Left kidney (tissue), 2 donors: ENCODE results near the gene ZC3HAV1. TPM values are rescaled to one million over a fixed set of nuclear protein-coding genes. Genes with fewer than 3 reads are reported as not detected.
"Not testable (repeated sequence)": the region's sequence is repeated elsewhere in the genome, so short reads cannot be mapped to it uniquely, and the experiment has no call there.

Experiments
- DNase-seq: peaks from one replicate; pipeline ENCODE4 v3.0.0-alpha.2; 2013
- polyA plus RNA-seq: library from polyadenylated mRNA; unstranded; fragments of 120-200 nt; gene quantifications from one replicate; pipeline ENCODE4 v1.2.1, GENCODE V29; 2013; ENCODE audit not compliant: insufficient read length

Gene ZC3HAV1
- polyA plus RNA-seq, 1 donor = 19.2 TPM

DNA sequence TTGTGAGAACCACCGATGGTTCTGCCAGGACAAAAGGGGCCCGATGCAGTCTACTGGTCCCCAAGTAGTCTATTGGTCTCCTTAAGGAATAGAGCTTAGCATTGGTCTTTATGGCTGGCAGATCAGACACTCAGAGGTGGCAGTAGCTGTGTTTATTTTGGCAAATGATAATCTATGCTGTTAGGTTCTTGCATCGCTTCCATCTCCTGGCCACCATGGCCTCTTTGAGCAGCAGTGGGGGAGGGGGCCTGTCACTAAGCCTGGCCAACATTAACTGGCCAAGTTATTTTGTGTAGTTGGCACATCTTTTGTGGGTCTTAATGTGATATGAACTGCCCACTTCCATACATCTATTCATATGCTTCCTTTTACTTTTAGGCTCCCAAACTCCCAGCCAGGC, 4.5 kb upstream of the ZC3HAV1 start:
- no peak for DNase-seq

DNA sequence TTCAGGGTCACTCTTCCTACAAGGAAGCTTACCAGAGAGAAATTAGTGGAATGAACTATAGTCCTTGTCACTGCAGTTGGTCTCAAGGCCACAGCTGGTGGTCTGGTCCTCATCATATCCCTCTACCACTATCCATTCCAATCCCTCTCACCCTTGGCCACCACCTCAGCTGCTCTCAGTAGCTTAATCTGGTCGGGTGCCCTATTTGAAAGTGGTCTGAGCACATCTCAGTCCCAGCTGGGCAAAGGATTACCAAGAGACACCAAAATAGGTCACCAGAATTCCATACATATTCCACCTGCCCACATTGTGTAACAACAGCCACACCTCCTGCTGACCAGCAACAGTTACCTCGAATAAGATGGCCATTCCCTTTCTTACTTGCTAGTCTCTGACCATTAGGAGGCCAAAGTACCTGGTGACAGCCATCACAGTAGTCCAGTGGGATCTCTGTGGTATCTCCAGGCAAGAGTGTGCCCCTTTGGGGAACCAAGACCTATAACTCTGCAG, 3.3 kb upstream of the ZC3HAV1 start:
- no peak for DNase-seq

DNA sequence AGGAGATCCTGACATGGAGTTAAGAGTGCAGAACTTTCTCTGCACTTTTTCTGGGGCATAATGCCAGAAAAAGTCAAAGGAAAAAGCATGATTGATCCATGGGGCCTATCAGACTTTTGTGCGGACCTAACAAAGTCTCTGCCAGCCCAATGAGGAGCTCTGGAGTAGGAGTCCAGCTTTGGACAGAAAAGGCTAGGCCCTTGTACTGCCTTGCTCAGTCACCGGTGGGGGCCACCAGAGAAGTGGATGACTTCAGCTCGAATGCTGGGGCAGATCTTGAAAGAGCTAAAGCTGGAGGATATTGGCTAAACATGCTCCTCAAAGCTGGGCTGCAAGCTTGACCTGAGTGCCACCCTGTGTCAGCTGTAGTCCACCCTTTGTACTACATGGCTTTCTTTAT, 2.8 kb upstream of the ZC3HAV1 start:
- no peak for DNase-seq

DNA sequence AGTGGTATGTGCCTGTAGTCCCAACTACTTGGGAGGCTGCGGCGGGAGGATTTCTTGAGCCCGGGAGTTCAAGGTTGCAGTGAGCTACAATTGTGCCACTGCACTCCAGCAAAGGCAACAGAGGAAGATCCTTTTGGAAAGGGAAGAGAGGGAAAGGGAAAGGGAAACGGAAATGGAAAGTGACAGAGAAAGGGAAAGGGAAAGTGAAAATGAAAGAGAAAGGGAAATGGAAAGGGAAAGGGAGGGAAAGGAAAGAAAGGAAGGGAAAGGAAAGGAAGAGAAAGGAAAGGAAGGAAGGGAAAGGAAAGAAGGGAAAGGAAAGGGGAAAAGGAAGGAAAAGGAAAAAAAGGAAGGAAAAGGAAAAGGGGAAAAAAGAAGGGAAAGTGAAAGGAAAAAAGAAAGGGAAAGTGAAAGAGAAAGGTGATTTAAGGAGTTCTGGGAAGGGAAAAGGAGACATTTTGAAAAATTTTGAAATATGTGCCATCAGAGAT, 2.3 kb upstream of the ZC3HAV1 start:
- no peak for DNase-seq

DNA sequence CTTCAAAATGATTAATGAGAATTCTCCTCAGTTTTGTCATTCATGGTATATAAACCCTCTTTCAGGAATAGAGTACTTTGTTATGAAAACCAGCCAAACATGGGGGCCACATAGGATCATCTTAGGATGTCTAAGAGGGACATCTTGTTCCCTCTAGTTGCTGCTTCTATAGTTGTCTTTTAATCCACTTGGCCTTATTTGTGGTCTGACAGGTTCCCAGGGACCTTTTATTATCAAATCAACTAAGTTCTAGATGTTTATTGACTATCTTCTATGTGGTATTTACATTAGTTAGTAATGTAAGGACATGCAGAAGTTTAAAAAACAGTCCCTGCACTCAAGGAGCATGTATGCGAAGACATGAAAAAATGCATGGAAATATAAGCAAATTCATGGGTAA, 1.6 kb upstream of the ZC3HAV1 start:
- DNase-seq = no peak

DNA sequence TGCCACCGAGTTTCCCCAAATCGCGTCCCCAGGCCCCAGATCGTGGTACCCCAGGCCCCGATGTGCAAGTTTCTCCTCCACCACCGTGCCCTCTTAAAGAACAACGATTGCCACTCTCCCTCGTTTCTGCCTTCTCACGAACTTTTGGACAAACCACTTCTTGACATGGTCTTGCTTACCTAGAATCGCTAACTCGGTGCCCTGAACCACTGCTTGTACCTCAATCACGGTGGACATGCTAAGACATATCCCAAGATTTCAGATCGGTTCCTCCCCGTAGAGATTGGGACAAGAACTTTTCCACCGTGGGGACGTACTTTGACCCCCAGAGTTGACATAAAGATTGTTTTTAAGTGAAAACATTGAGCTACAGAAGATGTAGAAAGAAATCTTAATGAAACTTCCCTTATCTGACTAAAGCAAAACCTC, 477 bp upstream of the ZC3HAV1 start:
- no peak for DNase-seq

DNA sequence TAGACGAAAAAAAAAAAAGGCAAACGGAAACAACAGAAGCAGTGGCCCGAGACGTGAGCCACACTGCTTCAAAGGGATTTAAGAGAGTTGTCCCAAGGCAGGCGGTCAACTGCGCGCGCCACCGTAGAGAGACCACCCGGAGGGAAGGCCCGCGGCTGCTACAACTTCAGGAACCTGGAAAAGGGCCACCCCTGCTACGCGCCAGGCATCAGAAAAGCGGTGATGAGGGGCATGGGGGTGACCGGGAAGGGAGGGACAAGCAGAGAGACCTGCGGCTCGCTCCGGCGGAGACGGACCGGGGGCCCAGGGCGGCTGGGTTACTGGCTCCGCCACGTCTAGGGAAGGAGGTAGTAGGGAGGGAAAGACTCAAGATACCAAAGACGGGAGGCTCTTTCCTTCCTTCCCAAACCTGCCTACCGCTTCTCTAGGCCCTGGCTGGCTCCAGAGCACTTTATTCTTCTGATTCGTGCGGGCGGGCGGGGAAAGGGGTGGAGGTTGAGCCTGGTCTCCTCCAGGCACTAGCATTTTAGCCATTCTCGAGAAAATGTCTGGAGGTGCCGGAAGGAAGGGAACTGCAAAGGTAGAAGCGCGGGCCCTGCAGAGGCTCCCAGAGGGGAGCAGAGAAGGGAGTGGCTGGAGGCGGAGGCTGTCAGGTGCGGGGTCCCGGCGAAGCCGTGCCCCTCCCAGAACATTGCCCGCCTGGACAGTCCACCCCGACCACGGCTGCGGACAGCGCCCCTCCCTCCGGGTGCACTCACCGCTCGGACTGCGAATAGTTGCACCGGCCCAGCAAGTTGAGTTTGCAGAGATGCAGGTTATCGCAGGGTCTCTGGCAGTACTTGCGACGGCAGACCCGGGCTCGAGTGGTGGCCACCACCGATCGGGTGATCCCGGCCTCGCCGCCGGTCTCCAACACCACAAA, 993 bp downstream of the ZC3HAV1 start:
- peak; percentile 37 for DNase-seq

DNA sequence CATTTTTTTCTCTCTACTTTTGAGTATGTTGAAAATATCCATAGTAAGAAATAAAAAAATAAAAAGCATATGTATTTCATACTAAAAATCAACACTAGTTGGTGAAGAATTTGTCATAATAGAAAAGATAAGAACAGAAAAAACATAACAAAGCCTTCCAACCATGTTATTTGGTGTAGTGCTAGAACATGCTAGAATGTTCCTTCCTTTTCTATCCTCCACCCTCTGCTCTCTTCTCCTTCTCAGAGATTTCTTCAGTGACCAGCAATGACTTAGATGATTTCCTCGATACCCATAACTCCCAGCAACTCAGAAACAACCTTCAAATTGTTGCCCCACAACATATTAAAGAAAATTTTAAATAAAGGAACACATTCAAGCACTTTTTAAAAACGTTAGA, 2.6 kb downstream of the ZC3HAV1 start:
- no peak for DNase-seq

DNA sequence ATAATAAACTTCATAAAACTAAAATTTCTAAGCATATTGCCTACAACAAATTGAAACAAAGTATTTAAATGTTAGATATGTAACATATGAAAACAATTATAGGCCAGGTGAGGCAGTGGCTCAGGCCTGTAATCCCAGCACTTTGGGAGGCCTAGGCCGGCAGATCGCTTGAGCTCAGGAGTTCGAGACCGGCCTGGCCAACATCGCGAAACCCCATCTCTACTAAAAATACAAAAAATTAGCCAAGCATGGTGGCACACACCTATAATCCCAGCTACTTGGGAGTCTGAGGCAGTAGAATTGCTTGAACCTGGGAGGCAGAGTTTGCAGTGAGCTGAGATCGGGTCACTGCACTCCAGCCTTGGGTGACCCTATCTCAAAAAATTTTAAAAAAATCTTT, 3.3 kb downstream of the ZC3HAV1 start:
- not testable (repeated sequence) for DNase-seq

DNA sequence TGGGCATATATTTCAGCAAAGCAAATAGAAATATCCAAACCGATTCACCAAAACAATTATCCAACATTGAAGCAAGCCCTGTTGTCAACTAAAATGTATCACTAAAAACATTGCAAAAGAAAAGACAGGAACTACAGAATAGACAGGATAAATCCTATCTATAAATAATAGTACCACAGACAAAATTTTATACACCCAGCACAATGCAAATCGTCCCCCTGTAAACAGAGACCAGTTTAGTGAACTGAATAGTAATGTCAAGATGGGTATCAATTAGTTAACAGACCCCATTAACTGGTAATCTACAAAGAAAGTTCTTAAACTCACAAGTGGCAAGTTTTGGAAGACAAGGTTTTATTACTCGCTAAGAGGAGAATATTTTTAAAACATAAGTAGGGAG, 4.0 kb downstream of the ZC3HAV1 start:
- no peak for DNase-seq

DNA sequence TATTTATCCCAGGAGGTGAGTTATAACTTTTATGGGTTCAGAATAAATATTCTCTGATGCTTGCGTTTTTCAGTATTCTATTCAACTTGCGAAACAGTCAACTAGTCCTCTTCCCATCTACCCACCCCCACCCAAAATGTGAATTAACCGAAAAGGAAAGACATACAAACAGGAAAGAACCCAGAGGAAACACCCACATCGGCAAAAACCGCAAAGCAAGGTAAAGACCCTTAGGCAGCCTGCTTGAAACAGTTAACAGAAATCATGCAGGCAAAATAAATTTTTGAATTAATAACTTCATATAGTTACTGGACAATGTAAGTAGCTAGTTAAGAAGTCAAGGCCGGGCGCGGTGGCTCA, 5.4 kb downstream of the ZC3HAV1 start:
- no peak for DNase-seq

DNA sequence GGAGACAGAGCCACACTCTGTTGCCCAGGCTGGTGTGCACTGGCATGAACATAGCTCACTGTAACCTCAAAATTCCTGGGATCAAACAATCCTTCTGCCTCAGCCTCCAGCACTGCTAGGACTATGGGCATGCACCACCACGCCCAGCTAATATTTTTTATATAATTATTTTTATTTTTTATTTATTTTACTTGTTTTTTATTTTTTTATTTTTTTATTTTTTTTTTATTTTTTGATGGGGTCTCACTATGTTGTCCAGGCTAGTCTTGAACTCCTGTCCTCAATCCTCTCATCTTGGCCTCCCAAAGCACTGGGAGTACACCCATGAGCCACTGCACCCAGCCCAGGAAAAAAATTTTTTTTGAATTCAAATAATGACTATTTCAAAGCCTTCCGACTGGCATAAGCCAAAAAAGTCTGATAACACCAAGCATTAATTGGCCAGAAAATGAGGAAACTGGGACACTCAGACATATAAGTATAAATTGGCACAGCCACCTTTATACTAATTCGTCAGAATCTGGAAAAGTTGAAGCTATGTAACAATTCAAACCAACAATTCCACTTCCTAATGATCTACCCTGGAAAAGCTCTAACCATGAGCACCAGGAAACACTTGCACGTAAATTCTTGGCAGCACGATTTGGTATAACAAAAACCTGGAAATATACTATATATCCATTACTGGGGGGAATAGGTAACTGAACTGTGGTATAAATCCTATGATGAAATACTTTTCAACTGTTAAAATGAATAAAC, 6.3 kb downstream of the ZC3HAV1 start:
- DNase-seq = no peak

DNA sequence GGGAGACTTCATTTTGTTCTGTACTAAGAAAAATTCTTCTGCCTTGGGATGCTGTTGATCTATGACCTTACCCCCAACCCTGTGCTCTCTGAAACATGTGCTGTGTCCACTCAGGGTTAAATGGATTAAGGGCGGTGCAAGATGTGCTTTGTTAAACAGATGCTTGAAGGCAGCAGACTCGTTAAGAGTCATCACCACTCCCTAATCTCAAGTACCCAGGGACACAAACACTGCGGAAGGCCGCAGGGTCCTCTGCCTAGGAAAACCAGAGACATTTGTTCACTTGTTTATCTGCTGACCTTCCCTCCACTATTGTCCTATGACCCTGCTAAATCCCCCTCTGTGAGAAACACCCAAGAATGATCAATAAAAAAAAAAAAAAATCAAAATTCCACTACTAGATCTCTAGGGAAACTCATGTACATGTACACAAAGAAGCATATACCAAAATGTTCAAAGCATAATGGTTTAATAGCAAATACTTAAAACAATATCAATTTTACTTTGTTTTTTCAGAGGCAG, 7.8 kb downstream of the ZC3HAV1 start:
- DNase-seq = not testable (repeated sequence)

DNA sequence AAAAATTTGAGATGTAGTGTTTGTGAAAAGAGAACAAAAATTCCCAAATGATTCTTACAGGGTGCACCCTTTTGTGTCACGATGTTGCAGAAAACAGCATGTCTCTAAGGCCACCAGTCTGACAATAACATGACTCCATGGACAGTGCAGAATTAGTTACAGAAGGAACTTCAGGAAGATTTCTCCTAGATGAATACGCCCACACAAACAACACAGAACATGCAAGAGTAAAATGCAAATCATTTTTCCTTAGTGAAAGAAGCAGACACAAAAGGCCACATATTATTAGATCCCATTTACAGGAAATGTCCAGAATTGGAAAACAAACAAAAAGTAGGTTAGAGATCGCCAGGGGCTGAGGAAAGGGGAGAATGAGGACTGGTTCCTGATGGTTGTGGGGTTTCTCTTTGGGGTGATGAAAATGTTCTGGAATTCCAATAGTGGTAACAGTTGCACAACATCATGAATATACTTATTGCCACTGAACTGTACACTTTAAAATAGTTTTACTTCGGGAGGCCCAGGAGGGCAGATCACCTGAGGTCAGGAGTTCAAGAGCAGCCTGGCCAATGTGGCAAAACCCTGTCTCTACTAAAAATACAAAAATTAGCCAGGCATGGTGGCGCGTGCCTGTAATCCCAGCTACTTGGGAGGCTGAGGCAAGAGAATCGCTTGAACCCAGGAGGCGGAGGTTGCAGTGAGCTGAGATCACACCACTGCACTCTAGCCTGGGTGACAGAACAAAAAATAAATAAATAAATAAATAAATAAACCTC, 10.2 kb downstream of the ZC3HAV1 start:
- DNase-seq = no peak

DNA sequence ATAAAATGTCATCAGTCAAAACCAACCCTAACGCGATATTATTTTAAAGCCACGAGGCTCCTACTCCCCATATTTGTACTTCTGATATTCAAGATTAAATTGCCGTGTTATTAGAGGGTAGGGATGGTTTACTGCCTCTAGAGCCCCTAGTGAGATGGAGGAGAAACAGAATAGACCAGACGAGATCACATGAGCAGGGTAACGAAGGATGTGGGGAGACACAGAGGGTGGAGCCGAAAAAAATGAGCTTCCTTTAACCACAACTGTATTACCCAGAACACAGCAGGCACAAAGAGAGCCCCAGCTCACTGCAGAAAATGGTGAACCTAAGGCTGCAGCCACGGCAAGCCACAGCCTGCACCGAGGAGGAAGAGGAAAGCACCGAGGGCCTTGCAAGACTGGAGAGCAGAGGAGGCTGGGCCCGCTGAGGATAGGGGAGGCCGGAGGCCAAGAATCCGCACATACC, 14.3 kb downstream of the ZC3HAV1 start:
- DNase-seq = no peak

DNA sequence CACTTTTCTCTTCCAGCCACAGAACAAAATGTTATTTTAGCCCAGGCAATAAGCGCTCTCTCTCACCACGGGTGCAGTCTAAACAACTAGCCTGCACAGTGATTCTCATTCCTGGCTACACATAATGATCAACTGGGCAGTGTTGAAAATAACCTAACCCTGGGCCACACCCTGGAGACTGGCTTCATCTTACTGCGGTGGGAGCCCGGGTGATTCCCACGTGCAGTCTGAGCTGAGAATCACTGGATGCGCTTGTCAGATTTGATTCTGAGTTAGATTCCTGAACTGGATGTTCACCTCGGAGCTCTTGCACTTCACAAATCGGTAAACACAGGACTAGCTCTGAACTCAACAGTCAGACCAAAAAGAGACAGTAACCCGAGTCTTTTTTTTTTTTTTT, 14.9 kb downstream of the ZC3HAV1 start:
- no peak for DNase-seq

DNA sequence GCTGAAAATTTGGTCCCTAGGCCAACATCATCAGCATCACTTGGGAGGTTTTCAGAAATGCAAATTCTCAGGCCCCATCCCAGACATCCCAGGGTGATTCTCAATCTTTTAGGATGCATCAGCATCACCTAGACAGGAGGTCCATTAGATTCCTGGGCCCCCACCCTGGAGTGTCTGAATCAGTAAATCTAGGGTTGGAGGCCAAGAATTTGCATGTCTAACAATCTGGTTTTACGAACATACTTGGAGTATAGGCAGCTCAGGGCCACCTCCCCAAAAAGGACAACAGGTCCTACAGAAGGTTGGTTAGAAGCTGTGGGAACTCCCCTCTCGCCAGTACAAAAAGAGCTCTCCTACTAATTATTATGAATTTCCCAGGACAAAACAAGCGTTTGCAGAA, 15.5 kb downstream of the ZC3HAV1 start:
- no peak for DNase-seq

DNA sequence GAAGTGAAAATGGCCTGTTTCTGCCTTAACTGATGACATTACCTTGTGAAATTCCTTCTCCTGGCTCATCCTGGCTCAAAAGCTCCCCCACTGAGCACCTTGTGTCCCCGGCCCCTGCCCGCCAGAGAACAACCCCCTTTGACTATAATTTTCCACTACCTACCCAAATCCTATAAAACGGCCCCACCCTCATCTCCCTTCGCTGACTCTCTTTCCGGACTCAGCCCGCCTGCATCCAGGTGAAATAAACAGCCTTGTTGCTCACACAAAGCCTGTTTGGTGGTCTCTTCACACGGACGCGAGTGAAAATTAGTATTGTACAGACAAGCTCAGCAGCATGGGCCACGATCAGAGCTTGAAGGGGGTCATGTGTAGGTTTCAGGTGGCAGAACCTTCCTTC, 16.0 kb downstream of the ZC3HAV1 start:
- DNase-seq = not testable (repeated sequence)

DNA sequence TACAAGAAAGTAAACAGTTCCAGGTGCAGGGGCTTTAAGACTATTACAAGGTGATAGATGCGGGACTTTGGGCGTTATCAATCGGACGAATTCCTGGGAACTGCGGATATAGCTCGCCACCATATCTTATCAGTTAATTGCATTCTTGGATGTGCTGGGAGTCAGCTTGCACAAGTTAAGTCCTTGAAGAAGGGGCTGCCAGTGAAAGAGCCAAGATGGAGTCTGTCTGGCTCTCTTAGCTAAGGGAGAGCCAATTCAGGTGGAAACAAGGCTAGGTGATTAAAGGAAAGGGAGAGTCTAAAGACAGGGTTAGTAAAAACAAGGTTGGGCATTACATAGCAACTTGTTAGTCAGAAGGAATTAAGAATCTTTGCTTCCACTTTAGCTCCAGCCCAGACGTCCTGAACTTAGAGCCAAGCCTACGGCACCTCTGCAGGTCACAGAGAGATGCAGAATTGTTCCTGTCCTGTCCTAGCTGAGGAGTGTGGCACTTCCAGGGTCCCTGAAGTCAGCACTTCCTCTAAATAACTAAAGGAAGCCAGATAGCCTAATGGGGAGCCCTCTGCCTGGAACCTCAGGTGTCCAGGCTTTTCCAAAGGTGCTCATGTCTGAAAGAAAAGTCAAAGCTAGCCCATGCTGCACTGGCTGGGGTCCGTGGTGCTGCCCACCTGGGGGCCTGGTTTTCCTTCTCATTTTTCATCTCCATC, 17.3 kb downstream of the ZC3HAV1 start:
- DNase-seq = no peak

DNA sequence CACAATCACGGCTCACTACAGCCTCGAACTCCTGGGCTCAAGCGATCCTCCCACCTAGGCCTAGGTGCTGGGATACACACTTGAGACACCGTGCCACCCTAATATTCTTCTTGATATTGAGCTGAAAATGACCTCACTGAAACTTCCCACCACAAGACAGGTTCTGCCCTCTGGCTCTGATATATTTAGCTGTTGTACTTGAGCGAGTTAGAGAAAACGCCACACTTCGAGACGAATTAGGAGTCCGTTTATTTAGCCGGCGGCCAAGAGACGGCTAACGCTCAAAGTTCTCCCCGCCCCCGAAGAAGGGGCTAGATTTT, 17.9 kb downstream of the ZC3HAV1 start:
- no peak for DNase-seq

DNA sequence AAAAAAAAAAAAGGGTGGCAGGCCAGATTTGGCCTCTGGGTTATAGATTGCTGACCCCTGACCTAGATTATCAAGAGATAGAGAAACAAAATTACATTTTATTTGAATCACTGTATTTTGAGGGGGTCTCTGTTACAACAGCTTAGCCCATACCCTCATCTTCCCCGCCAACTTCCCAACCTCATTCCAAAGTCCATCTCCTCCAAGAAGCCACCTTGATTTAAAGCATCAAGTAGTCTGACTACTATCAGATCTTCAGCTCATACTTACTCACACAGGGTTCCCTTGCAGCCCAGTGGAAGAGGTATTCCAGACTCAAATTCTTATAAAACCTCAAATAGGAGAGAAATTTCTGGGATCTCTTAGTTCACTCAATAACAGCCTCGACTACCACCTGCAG, 20.4 kb downstream of the ZC3HAV1 start:
- DNase-seq = no peak
